KOPT-K1 (cell line): Measurements from ENCODE around the gene FNDC3B.
"Not testable (repeated sequence)": the region's sequence is repeated elsewhere in the genome, so short reads cannot be mapped to it uniquely, and the experiment has no call there.

ENCODE experiments used
- H3K27ac ChIP-seq: fragments of 200-600 bp; sonication (generic); 2 replicates; pipeline ENCODE4 v1.5.1; 2016; ENCODE audit warnings: antibody characterized with exemption, mild to moderate bottlenecking, low read depth, low read length; ENCODE audit not compliant: poor library complexity, severe bottlenecking
- H3K36me3 ChIP-seq: fragments of 200-600 bp; sonication (generic); 2 replicates; pipeline ENCODE4 v1.5.1; 2017; ENCODE audit warnings: antibody characterized with exemption, mild to moderate bottlenecking, low read length, moderate library complexity; ENCODE audit not compliant: insufficient read depth
- H3K9me3 ChIP-seq: fragments of 200-600 bp; sonication (generic); 2 replicates; pipeline ENCODE4 v1.5.1; 2017; ENCODE audit warnings: antibody characterized with exemption, low read length, mild to moderate bottlenecking; ENCODE audit not compliant: insufficient read depth, poor library complexity, severe bottlenecking

Gene FNDC3B

DNA sequence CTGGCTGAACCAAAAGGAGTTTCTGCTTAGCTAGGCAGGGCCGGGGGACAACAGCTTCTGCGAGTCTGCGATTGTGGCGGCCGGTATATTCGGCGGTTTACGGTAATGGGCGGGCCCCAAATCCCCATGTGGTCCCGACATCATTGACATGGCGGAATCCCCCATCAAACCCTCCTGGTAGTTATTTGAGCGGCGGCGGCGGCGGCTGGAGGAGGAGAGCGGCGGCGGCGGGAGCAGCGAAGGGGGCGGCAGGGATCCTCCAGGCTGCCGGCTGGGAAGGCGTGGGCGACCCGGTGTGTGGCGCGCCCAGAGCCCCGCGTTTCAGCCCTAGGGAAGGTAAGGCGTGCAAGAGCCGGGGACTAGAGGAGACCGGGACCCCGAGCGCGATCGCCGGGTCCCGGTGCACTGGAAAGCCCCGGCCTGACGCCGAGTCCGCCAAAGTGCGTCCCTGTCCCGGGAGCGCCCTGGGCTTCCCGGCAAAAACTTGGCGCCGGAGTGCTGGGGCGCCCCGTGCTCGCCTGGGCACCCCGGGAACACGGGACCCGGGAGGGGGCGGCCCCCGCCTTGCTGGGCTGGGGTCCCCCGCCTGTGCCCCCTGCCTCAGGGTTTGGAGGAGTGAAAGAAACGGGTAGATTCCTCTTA is at the start of gene FNDC3B:
FNDC3B (plus strand) TSS at position 143 of the 642 bp plus-strand sequence. CDS start 72,902 bp downstream, outside the sequence.
- H3K9me3 ChIP-seq, result no peaks in the 10 kb centered on the region
- H3K27ac ChIP-seq, result peak within 1 kb of the TSS; percentile 54
- H3K36me3 ChIP-seq, result no peaks in the 10 kb centered on the region

DNA sequence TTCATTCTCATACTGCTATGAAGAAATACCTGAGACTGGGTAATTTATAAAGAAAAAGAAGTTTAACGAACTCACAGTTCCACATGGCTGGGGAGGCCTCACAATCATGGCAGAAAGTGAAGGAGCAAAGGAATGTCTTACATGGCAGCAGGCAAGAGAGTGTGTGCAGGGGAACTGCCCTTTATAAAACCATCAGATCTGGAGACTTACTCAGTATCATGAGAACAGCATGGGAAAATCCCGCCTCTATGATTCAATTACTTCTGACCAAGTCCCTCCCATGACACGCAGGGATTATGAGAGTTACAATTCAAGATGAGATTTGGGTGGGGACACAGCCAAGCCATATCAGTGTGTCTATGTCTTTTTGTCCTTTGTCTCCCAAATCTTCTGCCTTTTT is 49.1 kb upstream of the FNDC3B start:
- not testable (repeated sequence) for H3K9me3 ChIP-seq, H3K36me3 ChIP-seq, H3K27ac ChIP-seq

DNA sequence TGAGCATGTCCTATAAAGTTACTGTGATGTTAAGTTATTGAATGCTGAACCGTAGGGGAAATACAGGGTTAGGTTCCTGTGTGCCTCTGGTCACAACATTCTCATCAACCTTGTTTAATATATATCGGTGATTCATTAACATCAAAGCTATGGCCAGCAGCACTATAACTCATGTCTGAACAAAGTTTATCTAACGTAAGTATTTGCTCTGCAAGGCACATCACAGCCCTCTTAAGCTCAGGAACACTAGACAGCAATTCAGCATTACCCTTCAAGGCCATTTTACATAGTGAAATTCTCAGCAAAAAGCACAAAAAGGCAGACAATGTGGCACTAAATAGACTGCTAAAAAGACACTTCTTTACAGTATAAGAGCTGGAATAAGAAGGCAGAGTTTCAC is 48.2 kb upstream of the FNDC3B start:
- Histone ChIP-seq H3K27ac (no peak overlapping the region), H3K9me3 (no peaks in the 10 kb centered on the region), H3K36me3 (no peaks in the 10 kb centered on the region)

DNA sequence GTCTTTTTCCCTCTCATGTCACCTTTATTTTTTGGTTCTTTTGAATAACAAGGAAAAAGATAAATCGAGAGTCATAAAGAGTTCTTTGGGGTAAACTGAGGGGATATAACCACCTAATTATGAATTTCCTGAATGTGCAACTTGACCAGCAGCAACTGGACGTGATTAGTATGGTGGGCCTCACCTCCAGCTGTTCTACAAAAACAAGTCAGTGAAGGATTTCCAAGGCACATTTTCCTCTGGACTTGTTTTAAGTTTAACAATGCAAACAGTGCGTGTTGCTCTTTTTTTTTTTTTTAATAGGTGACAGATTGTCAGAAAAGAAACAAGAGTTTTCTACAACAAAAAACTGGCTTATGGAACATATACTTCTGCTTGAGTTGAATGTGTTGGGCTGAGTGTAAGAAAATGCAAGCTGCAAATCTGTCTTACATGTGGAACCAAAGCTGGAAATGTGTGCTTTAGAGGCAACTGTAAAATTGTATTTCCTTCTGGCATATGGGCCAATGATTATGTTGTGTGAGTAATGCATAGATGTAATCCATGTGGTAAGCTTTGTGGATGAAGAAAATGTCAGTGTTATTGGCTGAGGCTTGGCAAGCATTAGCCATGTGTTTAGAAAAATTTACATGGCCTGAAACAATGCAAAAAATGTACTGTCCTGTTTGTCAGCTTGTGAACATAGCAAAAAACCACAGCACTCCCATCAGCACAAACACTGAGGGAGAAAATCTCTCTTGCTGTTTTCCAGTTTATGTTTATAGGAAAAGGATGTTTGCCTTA is 44.5 kb upstream of the FNDC3B start:
- H3K27ac ChIP-seq, result no peak overlapping the region
- H3K36me3 ChIP-seq, result no peaks in the 10 kb centered on the region
- H3K9me3 ChIP-seq, result no peaks in the 10 kb centered on the region

DNA sequence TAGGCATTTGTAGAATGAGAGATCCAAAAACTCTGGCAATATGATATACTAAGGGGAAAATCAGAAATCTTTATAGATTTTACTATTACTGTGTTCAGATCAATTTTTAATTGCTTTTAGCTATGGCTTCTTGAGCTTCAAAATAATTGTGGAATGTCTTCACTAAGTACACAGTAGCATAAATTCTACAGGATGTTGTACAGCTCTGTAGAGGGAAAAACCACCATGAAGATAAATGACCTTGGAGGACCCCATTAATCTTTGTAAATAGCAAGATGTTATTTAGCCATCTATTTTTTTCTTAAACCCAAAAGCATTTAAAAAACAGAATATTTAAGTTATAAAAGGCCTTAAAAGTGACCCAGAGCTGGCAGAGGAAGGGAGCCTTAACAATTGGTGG is 43.9 kb upstream of the FNDC3B start:
- Histone ChIP-seq H3K27ac (no peak overlapping the region), H3K9me3 (no peaks in the 10 kb centered on the region), H3K36me3 (no peaks in the 10 kb centered on the region)

DNA sequence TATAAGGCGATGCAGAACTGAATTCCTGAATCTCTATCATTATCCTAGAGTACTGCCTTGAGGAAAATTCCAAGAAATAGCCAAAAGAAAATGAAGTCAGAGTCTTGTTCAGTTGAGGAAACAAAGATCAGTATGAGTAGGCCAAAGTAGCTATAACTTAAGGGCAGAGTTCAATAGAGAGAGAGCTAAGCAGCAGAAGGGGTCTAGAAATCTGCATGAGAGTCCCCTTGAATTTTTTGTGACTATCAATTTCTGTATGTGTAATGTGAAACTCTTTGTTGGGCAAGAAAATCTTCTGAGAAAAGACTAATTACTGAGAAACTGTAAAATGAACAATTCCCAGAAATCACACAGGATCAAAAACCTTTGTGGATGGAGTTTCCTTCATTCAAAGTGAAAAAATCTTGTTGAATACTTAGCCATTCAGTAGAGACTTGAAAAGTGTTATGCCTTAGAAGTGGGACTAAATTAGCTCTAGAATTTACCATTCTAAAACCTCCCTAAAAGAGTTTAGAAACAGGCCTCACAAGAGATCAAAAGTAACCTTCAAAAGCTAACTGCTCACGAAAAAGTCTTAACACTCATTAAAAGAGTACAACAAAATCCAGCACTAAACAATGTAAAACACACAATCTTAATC is 43.1 kb upstream of the FNDC3B start:
- Histone ChIP-seq H3K9me3 (no peaks in the 10 kb centered on the region), H3K36me3 (no peaks in the 10 kb centered on the region), H3K27ac (no peak overlapping the region)

DNA sequence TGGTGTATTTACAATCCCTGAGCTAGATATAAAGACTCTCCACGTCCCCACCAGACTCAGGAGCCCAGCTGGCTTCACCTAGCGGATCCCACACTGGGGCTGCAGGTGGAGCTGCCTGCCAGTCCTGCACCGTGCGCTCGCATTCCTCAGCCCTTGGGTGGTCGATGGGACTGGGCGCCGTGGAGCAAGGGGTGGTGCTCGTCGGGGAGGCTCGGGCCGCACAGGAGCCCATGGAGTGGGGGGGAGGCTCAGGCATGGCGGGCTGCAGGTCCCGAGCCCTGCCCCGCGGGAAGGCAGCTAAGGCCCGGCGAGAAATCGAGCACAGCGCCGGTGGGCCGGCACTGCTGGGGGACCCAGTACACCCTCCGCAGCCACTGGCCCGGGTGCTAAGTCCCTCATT is 40.6 kb upstream of the FNDC3B start:
- H3K9me3 ChIP-seq, H3K27ac ChIP-seq, H3K36me3 ChIP-seq: not testable (repeated sequence)

DNA sequence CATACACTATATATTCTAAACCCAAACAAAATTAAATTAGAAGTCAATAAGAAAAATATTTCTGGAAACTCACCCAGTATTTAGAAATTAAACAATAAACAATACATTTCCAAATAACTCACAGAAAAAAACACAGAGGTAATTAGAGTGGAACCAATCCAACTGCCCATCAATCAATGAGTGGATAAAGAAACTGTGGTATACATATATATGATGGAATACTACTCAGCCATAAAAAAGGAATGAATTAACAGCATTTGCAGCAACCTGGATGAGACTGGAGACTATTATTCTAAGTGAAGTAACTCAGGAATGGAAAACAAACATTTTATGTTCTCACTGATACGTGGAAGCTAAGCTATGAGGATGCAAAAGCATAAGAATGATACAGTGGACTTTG is 37.8 kb upstream of the FNDC3B start:
- not testable (repeated sequence) for H3K27ac ChIP-seq, H3K36me3 ChIP-seq, H3K9me3 ChIP-seq

DNA sequence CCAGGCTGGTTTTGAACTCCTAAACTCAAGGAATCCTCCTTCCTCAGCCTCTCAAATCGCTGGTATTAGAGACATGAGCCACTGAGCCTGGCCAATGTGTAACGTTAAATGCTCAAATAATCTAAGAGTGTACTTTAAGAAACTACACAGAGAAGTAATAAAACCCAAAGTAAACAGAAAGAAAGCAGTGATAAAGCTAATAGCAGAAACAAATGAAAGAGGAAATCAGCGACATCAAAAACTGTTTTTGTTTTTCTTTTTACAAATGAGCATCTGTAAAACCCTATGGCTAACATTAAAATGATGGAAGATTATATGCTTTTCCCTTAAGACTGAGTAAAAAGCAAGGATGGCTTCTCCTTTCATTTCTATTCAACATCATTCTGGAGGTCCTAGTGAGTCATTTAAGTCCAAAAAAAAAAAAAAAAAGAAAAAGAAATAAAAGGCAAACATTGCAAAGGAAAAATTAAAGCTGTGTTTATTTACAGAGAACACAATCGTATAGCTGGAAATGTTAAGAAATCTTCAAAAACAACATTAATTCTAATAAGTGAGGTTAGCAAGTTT is 36.8 kb upstream of the FNDC3B start:
- Histone ChIP-seq H3K36me3 (no peaks in the 10 kb centered on the region), H3K27ac (no peak overlapping the region), H3K9me3 (no peaks in the 10 kb centered on the region)

DNA sequence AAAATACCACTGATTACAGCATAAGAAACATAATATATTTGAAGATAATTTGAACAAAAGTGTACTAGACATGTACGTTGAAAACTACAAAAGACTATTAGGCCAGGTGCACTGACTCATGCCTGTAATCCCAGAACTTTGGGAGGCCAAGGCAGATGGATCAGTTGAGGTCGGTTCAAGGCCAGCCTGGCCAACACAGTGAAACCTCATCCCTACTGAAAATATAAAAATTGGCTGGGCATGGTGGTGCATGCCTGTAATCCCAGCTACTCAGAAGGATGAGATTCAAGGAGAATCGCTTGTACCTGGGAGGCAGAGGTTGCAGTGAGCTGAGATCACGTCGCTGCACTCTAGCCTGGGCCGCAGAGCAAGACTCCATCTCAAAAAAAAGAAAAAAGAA is 36.2 kb upstream of the FNDC3B start:
- H3K27ac ChIP-seq, result no peak overlapping the region
- no peaks in the 10 kb centered on the region for H3K9me3 ChIP-seq
- no peaks in the 10 kb centered on the region for H3K36me3 ChIP-seq

DNA sequence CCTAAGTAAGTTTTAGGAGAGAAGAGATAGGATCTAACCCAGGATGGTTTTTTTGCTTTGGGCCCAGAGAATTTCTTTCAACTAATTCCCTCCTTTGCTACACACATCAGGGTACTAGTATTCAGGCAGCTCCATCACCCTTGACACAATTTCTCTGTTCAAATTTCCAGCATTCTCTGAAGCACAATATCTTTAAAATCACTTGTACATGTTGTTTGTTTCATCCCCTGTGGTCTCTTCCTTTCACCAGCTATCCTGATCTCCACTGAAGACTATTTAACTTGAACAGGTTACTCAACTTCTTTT is 32.4 kb upstream of the FNDC3B start:
- no peaks in the 10 kb centered on the region for H3K9me3 ChIP-seq
- H3K36me3 ChIP-seq, result no peaks in the 10 kb centered on the region
- H3K27ac ChIP-seq, result no peak overlapping the region

DNA sequence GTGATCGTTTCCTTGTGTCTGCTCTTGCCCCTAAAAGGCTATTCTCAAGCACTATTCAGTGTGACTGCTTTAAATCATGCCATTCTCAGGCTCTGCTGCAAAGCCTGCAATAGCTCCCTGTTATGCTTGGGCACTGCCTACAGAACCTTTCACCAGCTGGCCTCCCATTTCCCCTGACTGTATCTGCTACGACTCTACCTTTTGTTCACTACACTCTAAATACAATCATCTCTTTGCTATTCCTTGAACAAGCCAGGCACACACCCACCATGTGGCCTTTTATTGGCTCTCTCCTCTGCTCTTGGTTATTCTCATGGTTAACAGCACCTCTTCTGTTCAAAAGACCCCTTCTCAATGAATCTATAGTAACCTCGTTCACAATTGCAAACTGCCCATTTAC is 29.6 kb upstream of the FNDC3B start:
- Histone ChIP-seq H3K36me3 (no peaks in the 10 kb centered on the region), H3K27ac (no peak overlapping the region), H3K9me3 (no peaks in the 10 kb centered on the region)

DNA sequence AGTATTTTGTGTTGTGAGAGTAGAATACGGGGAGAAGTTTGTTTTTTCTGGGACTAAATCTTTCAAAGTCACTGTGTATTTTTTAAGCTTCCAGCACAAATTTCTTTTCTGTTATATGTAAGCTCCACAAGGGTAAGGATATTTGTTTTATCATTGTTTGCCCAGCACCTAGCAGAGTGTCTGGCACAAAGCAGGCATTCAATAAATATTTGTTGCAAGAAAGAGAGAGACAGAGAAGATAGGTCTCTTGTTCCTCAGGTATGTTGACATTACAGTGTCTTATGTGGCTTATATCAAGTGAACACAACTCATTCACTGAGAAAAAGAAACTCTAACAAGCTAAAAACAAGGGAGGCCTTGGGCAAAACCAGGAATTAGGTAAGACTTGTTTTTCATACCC is 26.6 kb upstream of the FNDC3B start:
- Histone ChIP-seq H3K36me3 (no peaks in the 10 kb centered on the region), H3K9me3 (no peaks in the 10 kb centered on the region), H3K27ac (no peak overlapping the region)

DNA sequence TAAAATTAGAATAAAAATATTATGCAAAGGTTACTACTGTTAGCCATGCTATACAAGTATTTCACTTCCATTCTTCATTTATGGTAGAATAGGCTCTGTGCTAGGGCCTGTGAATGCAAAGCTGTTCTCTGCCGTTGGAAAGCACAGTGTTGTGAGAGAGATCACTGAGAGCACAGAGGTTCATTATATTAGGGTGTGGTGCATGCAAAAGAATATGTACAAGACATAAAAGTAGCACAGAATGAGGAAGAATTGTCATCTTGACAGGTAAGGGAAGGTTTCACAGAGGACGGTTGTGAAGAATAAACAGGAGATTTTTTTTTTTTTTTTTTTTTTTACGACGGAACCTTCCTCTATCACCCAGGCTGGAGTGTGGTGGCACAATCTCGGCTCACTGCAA is 25.2 kb upstream of the FNDC3B start:
- Histone ChIP-seq H3K9me3 (no peaks in the 10 kb centered on the region), H3K27ac (no peak overlapping the region), H3K36me3 (no peaks in the 10 kb centered on the region)

DNA sequence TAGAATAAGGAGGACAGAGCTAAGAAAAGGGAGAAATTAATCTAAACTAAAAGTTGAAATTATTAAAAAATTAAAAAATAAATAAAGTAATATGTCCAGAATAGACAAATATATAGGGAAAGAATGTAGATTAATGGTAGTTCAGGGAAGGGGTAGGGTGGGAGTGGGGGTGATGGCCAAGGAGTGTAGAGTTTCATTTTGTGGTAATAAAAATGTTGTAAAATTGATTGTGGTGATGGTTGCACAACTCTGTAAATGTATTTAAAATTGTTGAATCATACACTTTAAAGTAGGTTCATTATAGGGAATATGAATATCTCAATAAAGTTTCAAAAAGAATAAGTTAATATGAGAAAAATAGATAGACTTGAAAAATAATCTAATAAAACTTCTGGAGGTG is 21.0 kb upstream of the FNDC3B start:
- no peaks in the 10 kb centered on the region for H3K9me3 ChIP-seq
- no peak overlapping the region for H3K27ac ChIP-seq
- H3K36me3 ChIP-seq, result no peaks in the 10 kb centered on the region
